GM15510 (cell line): Measurements from ENCODE around the gene ARHGAP42.

Experiments used
- POLR2A ChIP-seq: IDR thresholded peaks from 3 replicates; pipeline ENCODE4 v1.6.1; 2011; ENCODE audit warnings: borderline replicate concordance; ENCODE audit not compliant: insufficient read length; ENCODE audit errors: extremely low read depth

Gene ARHGAP42

GRCh38 chr11:100739666-100740065 lies 52.6 kb downstream of the ARHGAP42 start:
- no peak for TF ChIP-seq POLR2A

- no peak for TF ChIP-seq POLR2A
These were observed 53.4 kb downstream of the ARHGAP42 start for GRCh38 chr11:100740440-100740839.

GRCh38 chr11:100741866-100742625 lies 55.0 kb downstream of the ARHGAP42 start:
- no peak for TF ChIP-seq POLR2A

GRCh38 chr11:100746448-100746847 lies 59.4 kb downstream of the ARHGAP42 start:
- TF ChIP-seq POLR2A = no peak

GRCh38 chr11:100748153-100748552 lies 61.1 kb downstream of the ARHGAP42 start:
- TF ChIP-seq POLR2A = no peak

GRCh38 chr11:100752371-100753171 lies 65.5 kb downstream of the ARHGAP42 start:
- no peak for TF ChIP-seq POLR2A

- TF ChIP-seq POLR2A = no peak
These were observed 66.1 kb downstream of the ARHGAP42 start for GRCh38 chr11:100753172-100753543.

- no peak for TF ChIP-seq POLR2A
These were observed 66.5 kb downstream of the ARHGAP42 start for GRCh38 chr11:100753571-100753970.

GRCh38 chr11:100756559-100756958 lies 69.5 kb downstream of the ARHGAP42 start:
- no peak for TF ChIP-seq POLR2A

- TF ChIP-seq POLR2A = no peak
These were observed 70.6 kb downstream of the ARHGAP42 start for GRCh38 chr11:100757646-100758045.

- TF ChIP-seq POLR2A = no peak
These were observed 72.0 kb downstream of the ARHGAP42 start for GRCh38 chr11:100759106-100759505.

GRCh38 chr11:100759856-100760255 lies 72.8 kb downstream of the ARHGAP42 start:
- no peak for TF ChIP-seq POLR2A

GRCh38 chr11:100760744-100761143 lies 73.7 kb downstream of the ARHGAP42 start:
- no peak for TF ChIP-seq POLR2A

- no peak for TF ChIP-seq POLR2A
These were observed 74.8 kb downstream of the ARHGAP42 start for GRCh38 chr11:100761841-100762240.

- TF ChIP-seq POLR2A = no peak
These were observed 79.7 kb downstream of the ARHGAP42 start for GRCh38 chr11:100766764-100767163.

GRCh38 chr11:100769165-100769564 lies 82.1 kb downstream of the ARHGAP42 start:
- TF ChIP-seq POLR2A = no peak

GRCh38 chr11:100769617-100770016 lies 82.5 kb downstream of the ARHGAP42 start:
- TF ChIP-seq POLR2A = no peak

GRCh38 chr11:100774132-100774531 lies 87.0 kb downstream of the ARHGAP42 start:
- TF ChIP-seq POLR2A = no peak
